ENCODE results near the gene ATG10. TPM values are rescaled to one million over a fixed set of nuclear protein-coding genes. Genes with fewer than 3 reads are reported as not detected.
"Not testable (repeated sequence)": the region's sequence is repeated elsewhere in the genome, so short reads cannot be mapped to it uniquely, and the experiment has no call there.

The ATG10 gene
- total and polyA plus RNA-seq, 2 donors, result 6.1 to 14.5 TPM

DNA sequence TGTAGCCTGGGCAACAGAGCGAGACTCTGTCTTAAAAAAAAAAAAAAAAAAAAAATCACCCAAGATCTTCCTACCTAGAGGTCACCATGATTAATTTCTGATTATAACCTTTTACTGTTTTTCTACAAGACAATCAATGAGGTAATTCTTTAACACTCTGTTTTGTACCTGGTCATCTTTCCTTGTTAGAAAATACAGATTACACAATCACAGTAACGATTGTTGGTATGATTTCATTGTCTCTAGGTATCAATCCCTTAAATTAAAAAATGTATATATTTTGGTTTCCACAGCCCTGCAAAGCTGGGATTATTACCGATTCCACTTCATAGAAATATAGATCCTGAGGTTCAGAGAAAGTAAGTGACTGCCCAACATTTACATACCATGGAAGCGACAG, 8.3 kb upstream of the ATG10 start:
- Histone ChIP-seq H3K36me3 (ENCODE audit: insufficient read depth) (no peaks in the 10 kb centered on the region), H3K27ac (ENCODE audit: low read depth) (no peak overlapping the region), H3K4me1 (ENCODE audit: insufficient read depth) (no peaks in the 10 kb centered on the region), H3K4me3 (ENCODE audit: low read depth, low read length) (no peak overlapping the region)
- WGBS, result 94% methylated on average over 4 of the region's 4 CpGs
- DNase-seq (ENCODE audit: extremely low spot score), result no peak

DNA sequence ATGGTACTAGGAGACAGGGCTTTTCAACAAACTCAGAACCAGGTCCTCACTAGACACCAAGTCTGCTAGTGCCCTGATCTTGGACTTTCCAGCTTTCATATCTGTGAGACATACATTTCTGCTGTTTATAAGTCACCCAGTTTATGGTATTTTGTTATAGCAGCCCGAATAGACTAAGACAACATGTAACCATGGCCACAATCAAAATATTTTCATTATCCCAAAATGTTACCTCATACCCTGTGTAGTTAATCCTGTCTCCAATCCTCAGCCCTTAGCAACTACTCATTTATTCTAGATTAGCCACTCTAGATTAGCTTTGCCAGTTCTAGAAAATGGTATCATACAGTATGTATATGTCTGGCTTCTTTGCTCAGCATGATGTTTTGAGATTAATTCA, 6.3 kb upstream of the ATG10 start:
- no peaks in the 10 kb centered on the region for H3K36me3 ChIP-seq (ENCODE audit: insufficient read depth)
- H3K27ac ChIP-seq (ENCODE audit: low read depth), result no peak overlapping the region
- no peak overlapping the region for H3K4me3 ChIP-seq (ENCODE audit: low read depth, low read length)
- no peak for DNase-seq (ENCODE audit: extremely low spot score)
- 42% methylated on average over 1 of the region's 1 CpG for WGBS
- H3K4me1 ChIP-seq (ENCODE audit: insufficient read depth), result no peaks in the 10 kb centered on the region

DNA sequence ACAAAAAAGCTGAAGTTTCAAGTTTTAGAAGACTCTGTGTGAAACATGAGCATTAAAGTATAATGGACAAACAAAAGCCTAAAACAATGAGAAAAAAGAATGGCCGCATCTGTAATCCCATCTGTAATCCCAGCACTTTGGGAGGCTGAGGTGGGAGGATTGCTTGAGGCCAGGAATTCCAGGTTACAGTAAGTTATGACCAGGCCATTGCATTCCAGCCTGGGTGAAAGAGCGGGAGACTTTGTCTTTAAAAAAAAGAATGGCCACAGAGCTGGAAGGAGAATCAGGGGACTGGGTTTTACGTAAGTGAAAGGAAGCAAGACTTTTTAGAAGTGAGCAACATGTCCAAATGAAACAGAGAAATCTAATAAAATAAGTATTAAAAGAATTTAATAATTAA, 2.6 kb upstream of the ATG10 start:
- no peak overlapping the region for H3K27ac ChIP-seq (ENCODE audit: low read depth)
- 97% methylated on average over 3 of the region's 3 CpGs for WGBS
- DNase-seq (ENCODE audit: extremely low spot score), result no peak
- no peaks in the 10 kb centered on the region for H3K36me3 ChIP-seq (ENCODE audit: insufficient read depth)
- no peak overlapping the region for H3K4me3 ChIP-seq (ENCODE audit: low read depth, low read length)
- H3K4me1 ChIP-seq (ENCODE audit: insufficient read depth), result no peaks in the 10 kb centered on the region

DNA sequence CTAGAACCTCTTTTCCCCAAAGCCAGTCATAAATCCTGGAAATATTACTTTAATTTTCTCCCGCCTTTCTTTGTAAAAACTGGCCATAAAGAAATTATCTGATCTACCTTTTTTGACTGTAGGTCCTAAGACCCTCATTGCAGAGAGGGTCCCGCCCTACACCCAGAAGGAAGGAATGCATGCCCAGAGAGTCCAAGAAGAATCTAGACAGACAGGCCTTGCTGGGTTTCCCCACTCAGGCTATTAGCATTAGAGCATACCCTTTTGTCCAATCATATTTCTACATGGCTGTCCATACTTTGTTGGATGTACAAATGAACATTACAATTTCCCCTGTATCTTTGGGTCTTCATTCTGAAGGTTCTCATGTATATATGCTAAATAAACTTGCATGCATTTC, 1.9 kb upstream of the ATG10 start:
- WGBS, result 98% methylated on average over 2 of the region's 2 CpGs
- no peaks in the 10 kb centered on the region for H3K36me3 ChIP-seq (ENCODE audit: insufficient read depth)
- no peak overlapping the region for H3K27ac ChIP-seq (ENCODE audit: low read depth)
- no peaks in the 10 kb centered on the region for H3K4me1 ChIP-seq (ENCODE audit: insufficient read depth)
- no peak for DNase-seq (ENCODE audit: extremely low spot score)
- H3K4me3 ChIP-seq (ENCODE audit: low read depth, low read length), result no peak overlapping the region

DNA sequence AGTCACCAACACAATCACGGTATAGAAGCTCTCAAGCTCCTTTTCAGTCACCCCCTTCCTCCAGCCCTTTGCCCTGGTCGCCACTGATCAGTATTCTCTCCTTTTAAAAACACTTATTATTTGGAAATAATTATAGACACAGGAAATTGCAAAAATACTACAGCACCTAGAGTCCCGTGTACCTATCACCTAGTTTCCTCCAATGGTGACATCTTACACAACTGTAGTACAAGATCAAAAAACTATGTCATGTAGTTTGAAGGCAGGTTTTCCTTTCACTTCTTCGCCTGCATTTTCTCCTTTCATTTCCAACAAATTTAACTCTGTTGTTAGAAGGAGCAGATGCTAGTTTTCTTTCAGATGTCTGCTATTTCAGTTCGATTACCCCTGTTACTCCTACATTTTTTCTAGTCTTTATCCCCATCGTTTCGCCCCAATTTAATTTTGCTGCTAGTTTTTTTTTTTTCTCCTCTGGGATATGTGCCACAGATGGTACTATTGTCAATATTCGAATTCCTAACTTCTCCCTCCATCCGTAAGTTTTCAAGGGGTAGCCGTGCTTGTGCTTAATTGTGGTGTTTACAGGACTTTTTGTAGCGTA, 612 bp upstream of the ATG10 start:
- Histone ChIP-seq H3K36me3 (ENCODE audit: insufficient read depth) (peaks cover under 1% of the 10 kb centered on the region), H3K4me3 (ENCODE audit: low read depth, low read length) (peak overlapping the region; percentile 55), H3K27ac (ENCODE audit: low read depth) (peak overlapping the region; percentile 94), H3K4me1 (ENCODE audit: insufficient read depth) (no peaks in the 10 kb centered on the region)
- DNase-seq (ENCODE audit: extremely low spot score), result peak; percentile 8
- 2% methylated on average over 11 of the region's 11 CpGs for WGBS

DNA sequence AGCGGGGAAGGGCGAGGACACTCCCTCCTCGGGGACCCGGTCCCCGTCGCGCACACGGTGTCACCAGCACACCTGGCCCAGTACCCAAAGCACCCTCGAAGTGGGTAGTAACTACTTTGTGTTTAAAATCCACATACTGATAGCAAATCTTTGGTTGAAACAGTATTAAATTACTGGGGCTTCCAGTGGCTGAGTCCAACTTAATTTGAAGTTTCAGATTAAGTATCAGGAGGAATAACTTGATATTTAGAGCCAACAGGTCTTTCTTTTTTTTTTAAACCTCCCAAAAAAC, 615 bp downstream of the ATG10 start:
- Histone ChIP-seq H3K4me3 (ENCODE audit: low read depth, low read length) (peak overlapping the region; percentile 55), H3K36me3 (ENCODE audit: insufficient read depth) (peaks cover 3% of the 10 kb centered on the region), H3K27ac (ENCODE audit: low read depth) (peak overlapping the region; percentile 95), H3K4me1 (ENCODE audit: insufficient read depth) (no peaks in the 10 kb centered on the region)
- DNase-seq (ENCODE audit: extremely low spot score), result no peak
- under 1% methylated on average over 9 of the region's 9 CpGs for WGBS

DNA sequence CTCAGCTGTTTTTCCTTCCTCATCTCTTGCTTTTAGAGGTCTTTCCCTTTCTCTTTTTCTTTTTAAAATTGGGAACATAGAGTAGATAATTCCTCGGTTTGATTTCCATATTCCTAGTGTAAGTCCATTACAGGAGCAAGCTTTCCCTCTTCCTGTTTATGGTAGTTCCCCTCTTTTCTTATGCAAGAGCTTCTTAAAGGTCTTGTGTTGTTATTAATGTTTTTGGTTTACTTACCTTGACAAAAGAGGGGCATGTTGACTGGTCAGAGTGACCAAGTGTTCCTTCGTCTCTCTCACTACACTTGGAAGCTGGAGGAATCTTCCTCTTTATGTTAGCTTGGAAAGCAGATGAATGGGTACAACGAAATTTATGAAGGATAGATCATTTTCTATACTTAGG, 8.3 kb downstream of the ATG10 start:
- Histone ChIP-seq H3K27ac (ENCODE audit: low read depth) (no peak overlapping the region), H3K36me3 (ENCODE audit: insufficient read depth) (peaks cover 3% of the 10 kb centered on the region), H3K4me3 (ENCODE audit: low read depth, low read length) (no peak overlapping the region), H3K4me1 (ENCODE audit: insufficient read depth) (no peaks in the 10 kb centered on the region)
- 62% methylated on average over 3 of the region's 3 CpGs for WGBS
- DNase-seq (ENCODE audit: extremely low spot score), result no peak

DNA sequence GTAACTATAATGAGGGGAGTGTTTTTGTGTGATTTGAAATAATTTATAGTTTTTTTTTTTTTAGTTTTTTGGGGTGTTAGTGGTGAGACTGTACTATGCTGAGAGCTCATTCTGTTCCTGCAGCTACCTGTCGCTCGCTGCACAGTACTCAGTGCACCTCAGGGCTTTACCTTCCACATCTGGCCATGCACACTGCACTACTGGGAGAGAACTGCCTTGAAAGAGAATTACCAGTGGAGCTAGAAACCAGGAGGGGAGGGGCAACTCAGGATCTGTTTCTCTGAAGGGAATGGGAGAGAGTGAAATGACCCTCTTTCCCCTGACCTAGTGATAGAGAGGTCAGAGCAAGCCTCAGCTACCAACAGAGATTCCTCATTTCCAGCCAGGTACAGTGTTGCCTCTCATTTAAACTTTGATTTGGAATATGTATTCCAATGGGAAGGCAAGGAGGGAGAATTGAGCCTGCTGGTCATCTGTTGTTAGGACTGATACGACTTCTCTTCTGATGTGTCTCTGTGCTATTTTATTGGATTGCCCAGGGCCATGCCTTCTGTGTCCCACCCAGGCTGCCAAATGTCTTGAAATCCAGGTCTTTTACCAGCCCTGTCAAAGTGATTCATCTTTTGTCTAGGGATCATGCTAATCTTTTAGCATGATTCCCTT, 8.9 kb downstream of the ATG10 start:
- no peak overlapping the region for H3K4me3 ChIP-seq (ENCODE audit: low read depth, low read length)
- WGBS, result 92% methylated on average over 3 of the region's 3 CpGs

DNA sequence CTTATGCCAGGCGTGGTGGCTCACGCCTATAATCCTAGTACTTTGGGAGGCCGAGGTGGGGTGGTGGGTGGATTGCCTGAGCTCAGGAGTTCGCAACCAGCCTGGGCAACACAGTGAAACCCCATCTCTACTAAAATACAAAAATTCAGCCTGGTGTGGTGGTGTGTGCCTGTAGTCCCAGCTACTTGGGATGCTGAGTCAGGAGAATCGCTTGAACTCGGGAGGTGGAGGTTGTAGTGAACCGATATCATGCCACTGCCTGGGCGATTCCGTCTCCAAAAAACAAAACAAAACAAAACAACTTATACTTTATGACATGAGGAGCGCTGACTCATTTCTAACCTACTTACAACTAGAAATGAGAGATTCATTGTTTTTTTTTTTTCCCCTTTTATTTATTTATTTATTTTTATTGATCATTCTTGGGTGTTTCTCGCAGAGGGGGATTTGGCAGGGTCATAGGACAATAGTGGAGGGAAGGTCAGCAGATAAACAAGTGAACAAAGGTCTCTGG, 10.4 kb downstream of the ATG10 start:
- WGBS, result 96% methylated on average over 11 of the region's 11 CpGs
- not testable (repeated sequence) for DNase-seq (ENCODE audit: extremely low spot score); H3K4me1 ChIP-seq (ENCODE audit: insufficient read depth); H3K4me3 ChIP-seq (ENCODE audit: low read depth, low read length); H3K36me3 ChIP-seq (ENCODE audit: insufficient read depth); H3K27ac ChIP-seq (ENCODE audit: low read depth)

More for the DNA sequence above, 8.9 kb downstream of the ATG10 start:
- no peak for DNase-seq (ENCODE audit: extremely low spot score)
- H3K27ac ChIP-seq (ENCODE audit: low read depth), result no peak overlapping the region
- H3K36me3 ChIP-seq (ENCODE audit: insufficient read depth), result peaks cover 3% of the 10 kb centered on the region
- H3K4me1 ChIP-seq (ENCODE audit: insufficient read depth), result no peaks in the 10 kb centered on the region

DNA sequence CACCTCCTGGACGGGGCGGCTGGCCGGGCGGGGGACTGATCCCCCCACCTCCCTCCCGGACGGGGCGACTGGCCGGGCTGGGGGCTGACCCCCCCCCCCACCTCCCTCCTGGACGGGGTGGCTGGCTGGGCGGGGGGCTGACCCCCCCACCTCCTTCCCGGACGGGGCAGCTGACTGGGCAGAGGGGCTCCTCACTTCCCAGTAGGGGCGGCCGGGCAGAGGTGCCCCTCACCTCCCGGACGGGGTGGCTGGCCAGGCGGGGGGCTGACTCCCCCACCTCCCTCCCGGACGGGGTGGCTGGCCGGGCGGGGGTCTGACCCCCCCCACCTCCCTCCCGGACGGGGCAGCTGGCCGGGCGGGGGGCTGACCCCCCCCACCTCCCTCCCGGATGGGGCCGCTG, 11.3 kb downstream of the ATG10 start:
- WGBS, result 94% methylated on average over 27 of the region's 27 CpGs
- H3K36me3 ChIP-seq (ENCODE audit: insufficient read depth), result not testable (repeated sequence)

DNA sequence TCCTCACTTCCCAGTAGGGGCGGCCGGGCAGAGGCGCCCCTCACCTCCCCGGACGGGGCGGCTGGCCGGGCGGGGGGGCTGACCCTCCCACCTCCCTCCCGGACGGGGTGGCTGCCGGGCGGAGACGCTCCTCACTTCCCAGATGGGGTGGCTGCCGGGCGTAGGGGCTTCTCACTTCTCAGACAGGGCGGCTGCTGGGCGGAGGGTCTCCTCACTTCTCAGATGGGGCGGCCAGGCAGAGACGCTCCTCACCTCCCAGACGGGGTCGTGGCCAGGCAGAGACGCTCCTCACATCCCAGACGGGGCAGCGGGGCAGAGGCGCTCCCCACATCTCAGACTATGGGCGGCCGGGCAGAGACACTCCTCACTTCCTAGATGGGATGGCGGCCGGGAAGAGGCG, 11.7 kb downstream of the ATG10 start:
- H3K36me3 ChIP-seq (ENCODE audit: insufficient read depth); DNase-seq (ENCODE audit: extremely low spot score); H3K4me3 ChIP-seq (ENCODE audit: low read depth, low read length); H3K27ac ChIP-seq (ENCODE audit: low read depth); H3K4me1 ChIP-seq (ENCODE audit: insufficient read depth): not testable (repeated sequence)
- 97% methylated on average over 30 of the region's 30 CpGs for WGBS

More for the DNA sequence above, 11.3 kb downstream of the ATG10 start:
- H3K4me3 ChIP-seq (ENCODE audit: low read depth, low read length); H3K4me1 ChIP-seq (ENCODE audit: insufficient read depth); H3K27ac ChIP-seq (ENCODE audit: low read depth); DNase-seq (ENCODE audit: extremely low spot score): not testable (repeated sequence)

DNA sequence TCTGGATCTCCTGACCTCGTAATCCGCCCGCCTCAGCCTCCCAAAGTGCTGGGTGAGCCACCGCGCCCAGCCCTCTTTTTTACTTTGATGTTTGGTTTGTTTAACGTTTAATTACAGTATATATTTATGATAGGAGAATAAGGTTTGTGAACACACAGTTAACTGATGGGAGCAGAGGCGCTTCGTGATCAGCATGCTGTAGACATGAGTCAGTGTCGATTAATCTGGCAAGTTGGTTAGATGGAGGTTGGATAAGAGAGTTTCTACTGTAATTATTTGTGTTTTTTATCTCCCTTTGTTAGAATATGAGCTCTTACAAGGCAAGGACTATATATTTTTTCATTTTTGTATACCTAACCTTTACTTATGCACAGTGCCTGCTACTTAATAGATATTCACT, 14.3 kb downstream of the ATG10 start:
- WGBS, result 95% methylated on average over 9 of the region's 9 CpGs
- Histone ChIP-seq H3K4me3 (ENCODE audit: low read depth, low read length) (no peak overlapping the region), H3K4me1 (ENCODE audit: insufficient read depth) (no peaks in the 10 kb centered on the region), H3K27ac (ENCODE audit: low read depth) (no peak overlapping the region), H3K36me3 (ENCODE audit: insufficient read depth) (no peaks in the 10 kb centered on the region)
- no peak for DNase-seq (ENCODE audit: extremely low spot score)

DNA sequence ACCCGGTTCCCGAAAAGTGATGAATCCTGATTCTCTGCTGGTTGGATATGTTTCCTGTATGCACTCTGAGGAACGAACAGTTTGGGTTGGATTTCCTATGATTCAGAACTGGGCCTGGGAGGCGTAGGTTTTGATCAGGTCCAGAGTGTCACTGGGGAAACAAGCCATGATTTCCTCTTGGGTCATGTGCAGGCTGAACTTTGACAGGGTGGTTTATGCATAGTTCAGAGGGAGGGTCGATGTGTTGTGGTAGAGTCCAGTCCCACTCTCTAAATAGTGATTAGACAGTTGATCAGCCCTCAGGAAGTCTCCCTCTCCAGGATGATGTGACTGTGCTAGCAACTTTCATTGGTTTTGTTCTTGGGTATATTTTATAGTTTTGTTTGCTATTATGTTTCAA, 17.4 kb downstream of the ATG10 start:
- Histone ChIP-seq H3K36me3 (ENCODE audit: insufficient read depth) (no peaks in the 10 kb centered on the region), H3K4me1 (ENCODE audit: insufficient read depth) (no peaks in the 10 kb centered on the region), H3K27ac (ENCODE audit: low read depth) (no peak overlapping the region), H3K4me3 (ENCODE audit: low read depth, low read length) (no peak overlapping the region)
- DNase-seq (ENCODE audit: extremely low spot score), result no peak
- WGBS, result 89% methylated on average over 5 of the region's 5 CpGs

DNA sequence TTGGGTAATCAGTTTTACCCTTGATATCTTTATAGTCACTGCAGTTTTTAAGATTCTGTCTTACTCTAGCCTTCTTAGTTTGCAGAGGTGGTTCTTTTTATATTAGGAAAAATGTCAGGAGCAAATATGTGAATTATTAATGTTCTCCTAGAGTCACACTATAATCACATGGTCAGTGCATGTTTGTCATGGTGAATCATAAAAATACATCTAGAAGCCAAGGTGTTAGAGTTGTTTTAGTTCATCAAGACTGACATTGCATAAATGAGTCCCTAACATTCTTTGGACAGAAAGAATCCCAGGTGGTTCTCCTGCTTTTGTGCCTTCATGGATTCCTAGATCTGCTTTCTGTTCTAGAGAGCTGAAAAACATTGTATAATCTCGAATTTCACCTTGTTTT, 22.9 kb downstream of the ATG10 start:
- Histone ChIP-seq H3K36me3 (ENCODE audit: insufficient read depth) (no peaks in the 10 kb centered on the region), H3K4me3 (ENCODE audit: low read depth, low read length) (no peak overlapping the region), H3K4me1 (ENCODE audit: insufficient read depth) (no peaks in the 10 kb centered on the region), H3K27ac (ENCODE audit: low read depth) (no peak overlapping the region)
- DNase-seq (ENCODE audit: extremely low spot score), result no peak
- WGBS, result 94% methylated on average over 1 of the region's 1 CpG

Data from urinary bladder (tissue), 4 donors.